Measurements from ENCODE around the gene SEC11C. TPM values are rescaled to one million over a fixed set of nuclear protein-coding genes. Genes with fewer than 3 reads are reported as not detected.

SEC11C gene
- total and polyA plus RNA-seq, 7 donors: 11.3 to 27.7 (median 18.6) TPM

DNA sequence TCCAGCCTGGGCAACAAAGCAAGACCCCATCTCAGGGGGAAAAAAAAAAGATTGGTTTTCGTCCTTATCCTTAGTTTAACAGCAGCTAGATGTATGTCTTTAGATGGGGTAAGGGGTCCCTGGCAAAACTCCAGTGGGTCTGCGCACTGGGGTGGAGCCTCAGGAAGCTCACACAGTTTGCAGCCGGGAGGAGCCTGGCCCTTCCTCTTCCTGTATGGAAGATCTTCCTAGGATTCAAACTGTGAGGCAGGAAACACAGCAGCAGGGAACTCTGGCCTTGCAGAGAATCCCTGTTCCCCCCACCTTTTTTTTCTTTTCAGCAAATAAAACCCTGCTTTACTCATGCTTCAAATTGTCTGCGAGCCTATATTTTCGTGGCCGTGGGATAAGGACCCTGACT is 67.8 kb downstream of the SEC11C start:
- TF ChIP-seq, protein P1, sequence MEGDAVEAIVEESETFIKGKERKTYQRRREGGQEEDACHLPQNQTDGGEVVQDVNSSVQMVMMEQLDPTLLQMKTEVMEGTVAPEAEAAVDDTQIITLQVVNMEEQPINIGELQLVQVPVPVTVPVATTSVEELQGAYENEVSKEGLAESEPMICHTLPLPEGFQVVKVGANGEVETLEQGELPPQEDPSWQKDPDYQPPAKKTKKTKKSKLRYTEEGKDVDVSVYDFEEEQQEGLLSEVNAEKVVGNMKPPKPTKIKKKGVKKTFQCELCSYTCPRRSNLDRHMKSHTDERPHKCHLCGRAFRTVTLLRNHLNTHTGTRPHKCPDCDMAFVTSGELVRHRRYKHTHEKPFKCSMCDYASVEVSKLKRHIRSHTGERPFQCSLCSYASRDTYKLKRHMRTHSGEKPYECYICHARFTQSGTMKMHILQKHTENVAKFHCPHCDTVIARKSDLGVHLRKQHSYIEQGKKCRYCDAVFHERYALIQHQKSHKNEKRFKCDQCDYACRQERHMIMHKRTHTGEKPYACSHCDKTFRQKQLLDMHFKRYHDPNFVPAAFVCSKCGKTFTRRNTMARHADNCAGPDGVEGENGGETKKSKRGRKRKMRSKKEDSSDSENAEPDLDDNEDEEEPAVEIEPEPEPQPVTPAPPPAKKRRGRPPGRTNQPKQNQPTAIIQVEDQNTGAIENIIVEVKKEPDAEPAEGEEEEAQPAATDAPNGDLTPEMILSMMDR (IDR thresholded peaks at IDR 0.05): no peak
- 62 to 74% (median 67%) methylated on average over 6 of the region's 6 CpGs for WGBS, 3 donors
- no peaks in the 10 kb centered on the region for H3K9me3 ChIP-seq
- no peak overlapping the region for H3K27ac ChIP-seq
- H3K36me3 ChIP-seq (ENCODE audit: insufficient read depth in 1 of 2, low read depth in 1 of 2): no peaks in the 10 kb centered on the region
- intact Hi-C loops (cut with DNase I): no loop called here
- H3K4me3 ChIP-seq: no peak overlapping the region
- H3K27me3 ChIP-seq (ENCODE audit: insufficient read depth in 3 of 3, low read length in 2 of 3): peaks cover 0 to 6% (median 3%) of the 10 kb centered on the region in 3 donors
- DNase-seq (no peak), ATAC-seq (no peak)
- no peaks in the 10 kb centered on the region for H3K4me1 ChIP-seq

Other genes starting within 250 kb of the SEC11C start
- gene GRP, start 80.3 kb downstream of the SEC11C start, total RNA-seq: not detected
- gene GRP, start 80.3 kb downstream of the SEC11C start, polyA plus RNA-seq: not detected
- not detected for gene RAX, start 133.6 kb downstream of the SEC11C start, total RNA-seq
- gene RAX, start 133.6 kb downstream of the SEC11C start, polyA plus RNA-seq: not detected
- gene CPLX4, start 178.8 kb downstream of the SEC11C start, total RNA-seq: not detected
- gene CPLX4, start 178.8 kb downstream of the SEC11C start, polyA plus RNA-seq: not detected
- 10 to 100 TPM; 31.3 to 64.0 (median 41.9) TPM for gene LMAN1, start 219.4 kb downstream of the SEC11C start, total RNA-seq
- gene LMAN1, start 219.4 kb downstream of the SEC11C start, polyA plus RNA-seq: 10 to 100 TPM; 15.7 to 34.5 (median 17.4) TPM